DND-41 (cell line): Measurements from ENCODE around the gene RASL11A.

Experiments
- ATAC-seq: fragments of 200-7000 bp; cut with Tn5 transposase; 3 replicates; pipeline ENCODE4 v1.9.1; 2021; ENCODE audit warnings: low read depth; ENCODE audit not compliant: insufficient read depth
- DNase-seq: peaks from one replicate; pipeline ENCODE4 v3.0.0-alpha.2; 2020
- H2AFZ ChIP-seq: 2 replicates; pipeline ENCODE4 v1.6.0; 2012; ENCODE audit warnings: low read depth, low read length
- H3K27ac ChIP-seq: 2 replicates; pipeline ENCODE4 v1.5.1; 2012; ENCODE audit warnings: low read length, inconsistent platforms
- H3K27me3 ChIP-seq: fragments of 200-600 bp; sonication (generic); 2 replicates; pipeline ENCODE4 v1.6.0; 2012; ENCODE audit warnings: low read length, mild to moderate bottlenecking, inconsistent platforms; ENCODE audit not compliant: insufficient read depth, poor library complexity
- H3K36me3 ChIP-seq: 2 replicates; pipeline ENCODE4 v1.5.1; 2012; ENCODE audit warnings: low read length, inconsistent platforms; ENCODE audit not compliant: insufficient read depth
- H3K4me1 ChIP-seq: 2 replicates; pipeline ENCODE4 v1.5.1; 2012; ENCODE audit warnings: mild to moderate bottlenecking, low read length; ENCODE audit not compliant: insufficient read depth
- H3K4me2 ChIP-seq: 2 replicates; pipeline ENCODE4 v1.6.0; 2012; ENCODE audit warnings: mild to moderate bottlenecking, moderate library complexity, low read length, inconsistent platforms; ENCODE audit not compliant: insufficient read depth
- H3K4me3 ChIP-seq, 2 experiments: fragments of 200-600 bp in 1 of 2; shearing (Covaris generic) in 1 of 2; 2 replicates each; pipeline ENCODE4 v1.5.1; 2012 to 2016; ENCODE audit warnings: inconsistent platforms in 2 of 2, low read length in 2 of 2, mild to moderate bottlenecking in 2 of 2, low read depth in 1 of 2, moderate library complexity in 1 of 2
- H3K79me2 ChIP-seq: 2 replicates; pipeline ENCODE4 v1.6.0; 2012; ENCODE audit warnings: low read length, inconsistent platforms; ENCODE audit not compliant: insufficient read depth
- H3K9ac ChIP-seq: 2 replicates; pipeline ENCODE4 v1.6.0; 2012; ENCODE audit warnings: low read depth, mild to moderate bottlenecking, inconsistent platforms, low read length, moderate library complexity
- H3K9me3 ChIP-seq: 2 replicates; pipeline ENCODE4 v1.5.1; 2012; ENCODE audit warnings: low read length, moderate library complexity, mild to moderate bottlenecking, inconsistent platforms; ENCODE audit not compliant: insufficient read depth, severe bottlenecking
- H4K20me1 ChIP-seq: 2 replicates; pipeline ENCODE4 v1.6.0; 2012; ENCODE audit warnings: low read length; ENCODE audit not compliant: insufficient read depth
- EZH2 ChIP-seq: IDR thresholded peaks from 3 replicates; pipeline ENCODE4 v1.6.1; 2012; ENCODE audit warnings: borderline replicate concordance, low read depth, mild to moderate bottlenecking, moderate library complexity, low read length, inconsistent platforms; ENCODE audit not compliant: severe bottlenecking
- TF ChIP-seq, protein P1 (sequence below): IDR thresholded peaks from 2 replicates; pipeline ENCODE4 v1.5.1; 2012; ENCODE audit warnings: borderline replicate concordance, low read length, moderate library complexity, mild to moderate bottlenecking; ENCODE audit not compliant: poor library complexity, severe bottlenecking; ENCODE audit errors: extremely low read depth

Gene RASL11A

DNA sequence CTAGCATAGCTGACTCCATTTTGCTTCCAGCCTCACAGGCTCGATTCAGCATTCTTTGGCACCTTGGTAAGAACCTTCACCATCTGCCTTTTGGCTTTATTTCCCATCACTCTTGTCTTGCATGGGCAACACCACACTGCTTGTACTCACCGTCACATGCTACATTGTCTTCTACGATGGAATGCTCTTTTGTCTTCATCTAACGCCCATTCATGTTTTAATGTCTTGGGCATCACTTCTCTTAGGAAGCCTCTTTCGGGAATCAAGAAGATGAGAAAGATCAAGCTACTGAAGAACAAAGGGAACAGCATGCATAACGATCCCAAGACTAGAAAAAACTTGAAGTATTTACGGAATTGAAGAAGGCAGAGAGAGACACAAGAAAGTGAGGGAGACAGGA, 25.0 kb upstream of the RASL11A start:
- Histone ChIP-seq H3K27ac (no peak overlapping the region), H4K20me1 (no peaks in the 10 kb centered on the region), H3K9me3 (no peaks in the 10 kb centered on the region), H3K4me2 (no peak overlapping the region), H3K4me3 (no peak overlapping the region), H3K79me2 (peaks cover 21% of the 10 kb centered on the region), H3K27me3 (no peaks in the 10 kb centered on the region), H3K9ac (no peak overlapping the region), H3K4me1 (peaks cover 12% of the 10 kb centered on the region), H3K36me3 (no peaks in the 10 kb centered on the region; the same call in 1 of the 2 replicates), H2AFZ (no peak overlapping the region)
- no peak for TF ChIP-seq EZH2
- TF ChIP-seq, protein P1, sequence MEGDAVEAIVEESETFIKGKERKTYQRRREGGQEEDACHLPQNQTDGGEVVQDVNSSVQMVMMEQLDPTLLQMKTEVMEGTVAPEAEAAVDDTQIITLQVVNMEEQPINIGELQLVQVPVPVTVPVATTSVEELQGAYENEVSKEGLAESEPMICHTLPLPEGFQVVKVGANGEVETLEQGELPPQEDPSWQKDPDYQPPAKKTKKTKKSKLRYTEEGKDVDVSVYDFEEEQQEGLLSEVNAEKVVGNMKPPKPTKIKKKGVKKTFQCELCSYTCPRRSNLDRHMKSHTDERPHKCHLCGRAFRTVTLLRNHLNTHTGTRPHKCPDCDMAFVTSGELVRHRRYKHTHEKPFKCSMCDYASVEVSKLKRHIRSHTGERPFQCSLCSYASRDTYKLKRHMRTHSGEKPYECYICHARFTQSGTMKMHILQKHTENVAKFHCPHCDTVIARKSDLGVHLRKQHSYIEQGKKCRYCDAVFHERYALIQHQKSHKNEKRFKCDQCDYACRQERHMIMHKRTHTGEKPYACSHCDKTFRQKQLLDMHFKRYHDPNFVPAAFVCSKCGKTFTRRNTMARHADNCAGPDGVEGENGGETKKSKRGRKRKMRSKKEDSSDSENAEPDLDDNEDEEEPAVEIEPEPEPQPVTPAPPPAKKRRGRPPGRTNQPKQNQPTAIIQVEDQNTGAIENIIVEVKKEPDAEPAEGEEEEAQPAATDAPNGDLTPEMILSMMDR, result no peak
- no peak for DNase-seq
- ATAC-seq, result no peak

DNA sequence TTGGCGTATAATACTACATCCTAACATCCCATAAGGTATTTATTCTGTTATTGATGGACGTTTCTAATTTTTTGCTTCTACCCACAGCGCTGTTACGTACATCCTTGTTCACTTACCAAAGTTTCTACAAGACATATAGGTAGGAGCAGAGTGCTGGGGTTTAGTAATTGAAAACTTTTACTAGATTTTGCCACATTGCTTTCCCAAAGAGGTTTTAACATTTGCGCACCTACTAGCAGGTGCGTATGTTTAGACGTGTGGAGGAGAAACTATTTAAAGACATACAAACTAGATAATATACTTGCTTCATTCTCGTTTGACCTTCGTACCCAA, 19.8 kb upstream of the RASL11A start:
- H2AFZ ChIP-seq, result peak overlapping the region; percentile 96
- no peaks in the 10 kb centered on the region for H3K9me3 ChIP-seq
- ATAC-seq (peak; percentile 4), DNase-seq (no peak)
- peaks cover 44% of the 10 kb centered on the region for H3K4me1 ChIP-seq
- H3K4me2 ChIP-seq, result peak overlapping the region; percentile 67
- peak overlapping the region; percentile 90 for H3K4me3 ChIP-seq
- peaks cover 44% of the 10 kb centered on the region for H3K36me3 ChIP-seq
- H4K20me1 ChIP-seq, result peaks cover 35% of the 10 kb centered on the region
- no peaks in the 10 kb centered on the region for H3K27me3 ChIP-seq
- TF ChIP-seq, protein P1, result no peak
- no peak for TF ChIP-seq EZH2
- H3K9ac ChIP-seq, result peak overlapping the region; percentile 96
- peak overlapping the region; percentile 100 for H3K27ac ChIP-seq
- H3K79me2 ChIP-seq, result peaks cover 71% of the 10 kb centered on the region

DNA sequence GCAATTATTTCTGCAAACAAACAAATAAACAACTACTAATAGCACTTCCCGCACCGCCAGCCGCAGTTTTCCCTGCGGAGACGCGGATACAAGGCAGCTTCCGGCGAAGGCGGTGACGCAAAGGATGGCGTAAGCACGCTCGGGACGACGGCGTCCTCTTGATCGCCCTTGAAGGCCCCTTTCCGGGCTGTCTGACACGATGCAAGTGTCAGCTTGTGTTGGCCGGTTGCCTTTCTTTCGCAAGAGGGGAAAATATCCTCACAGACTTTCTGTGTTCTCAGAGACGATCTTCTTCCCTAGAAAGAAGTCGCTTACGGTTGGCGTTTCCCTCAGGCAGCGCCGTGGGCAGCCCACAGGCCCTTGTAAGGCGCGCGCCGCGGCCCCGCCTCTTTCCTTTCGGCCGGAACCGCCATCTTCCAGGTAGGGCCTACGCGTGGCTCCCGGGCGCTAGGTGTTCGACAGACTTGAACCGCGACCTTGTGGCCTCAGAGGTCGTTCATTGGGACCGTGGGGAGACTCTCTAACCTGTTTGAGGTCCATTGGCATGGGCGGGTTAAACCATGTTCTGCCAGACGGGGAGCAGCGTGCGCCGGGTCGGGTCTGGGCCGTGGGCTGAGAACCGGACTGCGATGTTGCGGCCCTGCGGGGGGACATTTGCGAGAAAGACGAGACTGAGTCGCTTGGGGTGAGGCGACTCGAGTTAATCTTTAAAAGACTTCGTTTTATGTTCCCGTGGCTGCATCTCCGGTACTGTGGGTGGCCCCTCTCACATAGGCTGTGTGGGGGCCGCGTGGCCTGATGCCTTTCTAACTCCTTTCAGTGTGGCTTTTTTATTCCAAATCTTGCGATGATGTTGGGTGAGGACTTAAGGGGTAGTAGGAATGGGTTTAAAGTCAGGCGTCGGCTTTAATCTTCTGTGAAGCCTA, 19.2 kb upstream of the RASL11A start, which contains the start of gene RPL21:
Gene RPL21 (plus strand): TSS at position 393 of the 926 bp plus-strand sequence. CDS start 2,219 bp downstream, outside the sequence.
- peaks cover 44% of the 10 kb centered on the region for H3K4me1 ChIP-seq
- H3K4me2 ChIP-seq, result peak within 1 kb of the TSS; percentile 67
- H3K27ac ChIP-seq, result peak within 1 kb of the TSS; percentile 100
- peaks cover 50% of the 10 kb centered on the region for H3K36me3 ChIP-seq
- ATAC-seq (peak; percentile 94), DNase-seq (peak; percentile 91)
- H3K27me3 ChIP-seq, result no peaks in the 10 kb centered on the region
- H3K4me3 ChIP-seq, result peak within 1 kb of the TSS; percentile 90
- H3K9me3 ChIP-seq, result no peaks in the 10 kb centered on the region
- H3K9ac ChIP-seq, result peak within 1 kb of the TSS; percentile 96
- H3K79me2 ChIP-seq, result peaks cover 76% of the 10 kb centered on the region
- H2AFZ ChIP-seq, result peak within 1 kb of the TSS; percentile 96
- TF ChIP-seq EZH2, result no peak
- TF ChIP-seq, protein P1, result no peak
- H4K20me1 ChIP-seq, result peaks cover 35% of the 10 kb centered on the region
